DND-41 (cell line): ENCODE results near the gene TMIGD2.

Experiments
- ATAC-seq: fragments of 200-7000 bp; cut with Tn5 transposase; 3 replicates; pipeline ENCODE4 v1.9.1; 2021; ENCODE audit warnings: low read depth; ENCODE audit not compliant: insufficient read depth
- DNase-seq: peaks from one replicate; pipeline ENCODE4 v3.0.0-alpha.2; 2020
- H2AFZ ChIP-seq: 2 replicates; pipeline ENCODE4 v1.6.0; 2012; ENCODE audit warnings: low read depth, low read length
- H3K27ac ChIP-seq: 2 replicates; pipeline ENCODE4 v1.5.1; 2012; ENCODE audit warnings: low read length, inconsistent platforms
- H3K27me3 ChIP-seq: fragments of 200-600 bp; sonication (generic); 2 replicates; pipeline ENCODE4 v1.6.0; 2012; ENCODE audit warnings: low read length, mild to moderate bottlenecking, inconsistent platforms; ENCODE audit not compliant: insufficient read depth, poor library complexity
- H3K36me3 ChIP-seq: 2 replicates; pipeline ENCODE4 v1.5.1; 2012; ENCODE audit warnings: low read length, inconsistent platforms; ENCODE audit not compliant: insufficient read depth
- H3K4me1 ChIP-seq: 2 replicates; pipeline ENCODE4 v1.5.1; 2012; ENCODE audit warnings: mild to moderate bottlenecking, low read length; ENCODE audit not compliant: insufficient read depth
- H3K4me2 ChIP-seq: 2 replicates; pipeline ENCODE4 v1.6.0; 2012; ENCODE audit warnings: mild to moderate bottlenecking, moderate library complexity, low read length, inconsistent platforms; ENCODE audit not compliant: insufficient read depth
- H3K4me3 ChIP-seq, 2 experiments: fragments of 200-600 bp in 1 of 2; shearing (Covaris generic) in 1 of 2; 2 replicates each; pipeline ENCODE4 v1.5.1; 2012 to 2016; ENCODE audit warnings: inconsistent platforms in 2 of 2, low read length in 2 of 2, mild to moderate bottlenecking in 2 of 2, low read depth in 1 of 2, moderate library complexity in 1 of 2
- H3K79me2 ChIP-seq: 2 replicates; pipeline ENCODE4 v1.6.0; 2012; ENCODE audit warnings: low read length, inconsistent platforms; ENCODE audit not compliant: insufficient read depth
- H3K9ac ChIP-seq: 2 replicates; pipeline ENCODE4 v1.6.0; 2012; ENCODE audit warnings: low read depth, mild to moderate bottlenecking, inconsistent platforms, low read length, moderate library complexity
- H3K9me3 ChIP-seq: 2 replicates; pipeline ENCODE4 v1.5.1; 2012; ENCODE audit warnings: low read length, moderate library complexity, mild to moderate bottlenecking, inconsistent platforms; ENCODE audit not compliant: insufficient read depth, severe bottlenecking
- H4K20me1 ChIP-seq: 2 replicates; pipeline ENCODE4 v1.6.0; 2012; ENCODE audit warnings: low read length; ENCODE audit not compliant: insufficient read depth
- CTCF ChIP-seq: IDR thresholded peaks from 2 replicates; pipeline ENCODE4 v1.5.1; 2012; ENCODE audit warnings: borderline replicate concordance, low read length, moderate library complexity, mild to moderate bottlenecking; ENCODE audit not compliant: poor library complexity, severe bottlenecking; ENCODE audit errors: extremely low read depth
- EZH2 ChIP-seq: IDR thresholded peaks from 3 replicates; pipeline ENCODE4 v1.6.1; 2012; ENCODE audit warnings: borderline replicate concordance, low read depth, mild to moderate bottlenecking, moderate library complexity, low read length, inconsistent platforms; ENCODE audit not compliant: severe bottlenecking

The TMIGD2 gene

GRCh38 chr19:4343370-4344307, 41.5 kb upstream of the TMIGD2 start, which contains the start of gene MPND:
Gene MPND (plus strand): TSS chr19:4343562. CDS start chr19:4343594, 32 bp downstream.
- no peaks in the 10 kb centered on the region for H3K27me3 ChIP-seq
- H2AFZ ChIP-seq: peak within 1 kb of the TSS; percentile 99
- H4K20me1 ChIP-seq: peaks cover 9% of the 10 kb centered on the region; the same call in 1 of the 2 replicates
- H3K4me1 ChIP-seq: peaks cover 34% of the 10 kb centered on the region
- H3K9ac ChIP-seq: peak within 1 kb of the TSS; percentile 81
- H3K4me3 ChIP-seq: peak within 1 kb of the TSS; percentile 58 to 94
- peaks cover 22% of the 10 kb centered on the region for H3K36me3 ChIP-seq
- no peaks in the 10 kb centered on the region for H3K9me3 ChIP-seq
- ATAC-seq: peak; percentile 67
- H3K27ac ChIP-seq: peak within 1 kb of the TSS; percentile 92
- TF ChIP-seq EZH2: no peak
- TF ChIP-seq CTCF: no peak
- DNase-seq: peak; percentile 94
- H3K4me2 ChIP-seq: peak within 1 kb of the TSS; percentile 99
- H3K79me2 ChIP-seq: peaks cover 13% of the 10 kb centered on the region

GRCh38 chr19:4342615-4343369, 40.6 kb upstream of the TMIGD2 start:
- H3K9me3 ChIP-seq: no peaks in the 10 kb centered on the region
- H3K36me3 ChIP-seq: peaks cover 22% of the 10 kb centered on the region
- H3K27ac ChIP-seq: peak overlapping the region; percentile 92
- peaks cover 13% of the 10 kb centered on the region for H3K79me2 ChIP-seq
- peak; percentile 91 for ATAC-seq
- peak overlapping the region; percentile 81 for H3K9ac ChIP-seq
- H3K27me3 ChIP-seq: no peaks in the 10 kb centered on the region
- peak overlapping the region; percentile 99 for H2AFZ ChIP-seq
- peak; percentile 98 for DNase-seq
- H3K4me2 ChIP-seq: peak overlapping the region; percentile 99
- H3K4me3 ChIP-seq: peak overlapping the region; percentile 58 to 94
- TF ChIP-seq CTCF (peak; percentile 51), EZH2 (peak; percentile 95)
- H3K4me1 ChIP-seq: peaks cover 42% of the 10 kb centered on the region
- peaks cover 9% of the 10 kb centered on the region; the same call in 1 of the 2 replicates for H4K20me1 ChIP-seq

- Histone ChIP-seq H3K4me2 (peak overlapping the region; percentile 79), H3K27me3 (no peaks in the 10 kb centered on the region), H2AFZ (peak overlapping the region; percentile 92), H4K20me1 (peaks cover 9% of the 10 kb centered on the region; the same call in 1 of the 2 replicates), H3K9me3 (no peaks in the 10 kb centered on the region), H3K9ac (peak overlapping the region; percentile 74), H3K4me1 (peaks cover 43% of the 10 kb centered on the region), H3K79me2 (peaks cover 13% of the 10 kb centered on the region), H3K27ac (peak overlapping the region; percentile 91), H3K36me3 (peaks cover 18% of the 10 kb centered on the region), H3K4me3 (peak overlapping the region; percentile 44 to 94; a peak in 3 of 4 replicates)
- ATAC-seq (no peak), DNase-seq (no peak)
- TF ChIP-seq CTCF (no peak), EZH2 (no peak)
Measured at GRCh38 chr19:4342314-4342614, 40.1 kb upstream of the TMIGD2 start.
